Heart left ventricle (tissue), 16 donors: ENCODE data around the gene SPNS2. TPM values are rescaled to one million over a fixed set of nuclear protein-coding genes. Genes with fewer than 3 reads are reported as not detected.

Source experiments
- ATAC-seq, 4 donors: fragments of 200-7000 bp; cut with Tn5 transposase; one replicate each; pipeline ENCODE4 v1.9.1; 2020 to 2022; ENCODE audit warnings: moderate library complexity in 4 of 4, mild to moderate bottlenecking in 3 of 4, moderate number of reproducible peaks in 1 of 4
- DNase-seq, 5 donors: peaks; one replicate each; pipeline ENCODE4 v3.0.0-alpha.2; 2020
- H3K27ac ChIP-seq, 12 donors: fragments of 200-600 bp; sonication (generic) in 4 of 12; one replicate each; pipeline versions ENCODE4 v1.5.0 to v1.8.0; 2016 to 2022; ENCODE audit warnings: mild to moderate bottlenecking in 2 of 12
- H3K27me3 ChIP-seq, 9 donors: fragments of 200-600 bp; sonication (generic) in 2 of 9; one replicate each; pipeline versions ENCODE4 v1.5.1 to v1.8.0; 2016 to 2022; ENCODE audit warnings: mild to moderate bottlenecking in 3 of 9
- H3K36me3 ChIP-seq, 9 donors: fragments of 200-600 bp; sonication (generic) in 2 of 9; one replicate each; pipeline versions ENCODE4 v1.5.0 to v1.8.0; 2018 to 2022; ENCODE audit warnings: mild to moderate bottlenecking in 2 of 9
- H3K4me1 ChIP-seq, 12 donors: fragments of 200-600 bp; sonication (generic) in 4 of 12; one replicate each; pipeline versions ENCODE4 v1.5.0 to v1.8.0; 2016 to 2022; ENCODE audit warnings: mild to moderate bottlenecking in 3 of 12
- H3K4me3 ChIP-seq, 12 donors: fragments of 200-600 bp; sonication (generic) in 4 of 12; one replicate each; pipeline versions ENCODE4 v1.5.0 to v1.8.0; 2017 to 2022; ENCODE audit warnings: mild to moderate bottlenecking in 9 of 12, moderate library complexity in 4 of 12
- H3K9me3 ChIP-seq, 12 donors: fragments of 200-600 bp; sonication (generic) in 4 of 12; one replicate each; pipeline versions ENCODE4 v1.5.0 to v1.8.0; 2016 to 2022; ENCODE audit warnings: mild to moderate bottlenecking in 1 of 12
- CTCF ChIP-seq, 12 donors: fragments of 200-600 bp; sonication (generic) in 4 of 12; IDR thresholded peaks; one replicate each; pipeline versions ENCODE4 v1.5.0 to v1.8.0; 2018 to 2022; ENCODE audit warnings: antibody characterized with exemption in 12 of 12, mild to moderate bottlenecking in 5 of 12
- POLR2A ChIP-seq, 2 donors: fragments of 450-650 bp; IDR thresholded peaks; one replicate each; pipeline ENCODE4 v1.6.1; 2017; ENCODE audit warnings: antibody characterized with exemption in 2 of 2, mild to moderate bottlenecking in 2 of 2, moderate library complexity in 2 of 2
- WGBS, 4 donors: extraction: QIAGEN DNeasy Blood & Tissue Kit in 2 of 4; methylation state at CpG; one replicate each; pipeline versions ENCODE4 v1.1.5 to v1.1.7; 2013 to 2018; 5-methylcytosine and 5-hydroxymethylcytosine counted together
- intact Hi-C, 10 donors: fragments of 100-400 bp; cut with DNase I; formaldehyde crosslinking; loops; one replicate each; pipeline versions ENCODE4 v1.11.1 to v1.14.2; 2022
- polyA plus RNA-seq, 2 donors: library from polyadenylated mRNA; stranded (reverse); fragments of 200-250 nt; gene quantifications; one replicate each; pipeline ENCODE4 v1.2.3, GENCODE V29; 2013
- total RNA-seq, 9 donors: library from RNA; depleted of rRNA in 2 of 9; stranded (reverse); fragments of >200 nt in 2 of 9; fragmentation: NEBNext Ultra II Directional in 3 of 9; extraction: Animal tissue kit (Norgen Biotek cat#: 25700) in 3 of 9; gene quantifications; one replicate each; pipeline versions ENCODE4 v1.1.0 to v1.2.4, GENCODE V29; 2016 to 2023
- donor health status: ischemic (EF 13 %, LVEDD 7.1; RV severe dilation, severe dysfunction).
- donor health status: healthy with polysubstance abuse.
- donor health status: DM: no; HTN: yes; CAD: no.
- donor health status: DM: no; HTN: no; CAD: no.
- donor health status: ischemic (EF 25% LVEDD 6.9; RV normal size, moderate dysfunction).
- donor health status: ischemic (EF 25% LVEDD 5.7; RV mildly dilated, moderate dysfunction).
- donor health status: healthy.
- donor health status: DM: yes; HTN: yes; CAD: no.
- donor health status: ischemic (EF 35%, LVEDD 5.7; RV mildly dilated, moderate dysfunction).
- donor health status: nonischemic (EF 11% LVEDD 7.7; RV severe dilation, severe dysfunction).
- donor health status: DM: yes; HTN: yes; CAD: no.
- donor health status: PGD.
- donor health status: ischemic (EF 29% LVEDD 5.4; RV normal size, mild dysfunction).
- donor health status: nonischemic (EF 23%, LVEDD 6.1; RV moderate dilation, normal function).

Gene SPNS2
- total and polyA plus RNA-seq, 11 donors = 6.4 to 22.0 (median 13.3) TPM

- Histone ChIP-seq H3K4me1 (peaks cover 0 to 14% (median 0%) of the 10 kb centered on the region in 12 donors), H3K27ac (no peak overlapping the region), H3K36me3 (no peaks in the 10 kb centered on the region), H3K27me3 (no peaks in the 10 kb centered on the region), H3K4me3 (no peak overlapping the region), H3K9me3 (no peaks in the 10 kb centered on the region)
- DNase-seq (no peak), ATAC-seq (no peak)
- intact Hi-C loops = no loop called here
- WGBS, 4 donors = 70 to 78% (median 70%) methylated on average over 7 of the region's 7 CpGs
- no peak for TF ChIP-seq POLR2A (IDR thresholded peaks at IDR 0.05)
- no peak for TF ChIP-seq CTCF (IDR thresholded peaks at IDR 0.05)
Measured at GRCh38 chr17:4467287-4467686, 31.4 kb upstream of the SPNS2 start.

- peak in 4 of 5 donors; percentile 56 to 78 (median 74) for DNase-seq
- WGBS, 4 donors = 64 to 77% (median 70%) methylated on average over 12 of the region's 12 CpGs
- Histone ChIP-seq H3K27ac (peak overlapping the region in 4 of 12 donors; percentile 13 to 63 (median 43)), H3K4me3 (no peak overlapping the region), H3K9me3 (no peaks in the 10 kb centered on the region), H3K36me3 (no peaks in the 10 kb centered on the region), H3K27me3 (no peaks in the 10 kb centered on the region), H3K4me1 (peaks cover 0 to 17% (median 0%) of the 10 kb centered on the region in 12 donors)
- intact Hi-C loops = no loop called here
- ATAC-seq = peak; percentile 80 to 90 (median 85)
- TF ChIP-seq POLR2A (IDR thresholded peaks at IDR 0.05) = no peak
- no peak for TF ChIP-seq CTCF (IDR thresholded peaks at IDR 0.05)
Measured at GRCh38 chr17:4469552-4469951, 29.1 kb upstream of the SPNS2 start.

GRCh38 chr17:4472286-4472685, 26.4 kb upstream of the SPNS2 start:
- Histone ChIP-seq H3K4me1 (peaks cover 0 to 36% (median 9%) of the 10 kb centered on the region in 12 donors), H3K27me3 (no peaks in the 10 kb centered on the region), H3K27ac (no peak overlapping the region), H3K36me3 (no peaks in the 10 kb centered on the region), H3K9me3 (no peaks in the 10 kb centered on the region), H3K4me3 (no peak overlapping the region)
- no peak for TF ChIP-seq POLR2A (IDR thresholded peaks at IDR 0.05)
- no peak for TF ChIP-seq CTCF (IDR thresholded peaks at IDR 0.05)
- DNase-seq (no peak), ATAC-seq (no peak)
- 92 to 100% (median 96%) methylated on average over 3 of the region's 3 CpGs for WGBS, 4 donors
- intact Hi-C loops = no loop called here

- TF ChIP-seq CTCF (IDR thresholded peaks at IDR 0.05) = no peak
- TF ChIP-seq POLR2A (IDR thresholded peaks at IDR 0.05) = no peak
- no peaks in the 10 kb centered on the region for H3K27me3 ChIP-seq
- H3K4me1 ChIP-seq = peaks cover 0 to 34% (median 9%) of the 10 kb centered on the region in 12 donors
- no peak overlapping the region for H3K4me3 ChIP-seq
- intact Hi-C loops = no loop called here
- 42 to 73% (median 69%) methylated on average over 7 to 13 of the region's 13 CpGs for WGBS, 4 donors
- DNase-seq = peak; percentile 74 to 86 (median 79)
- peak; percentile 83 to 93 (median 87) for ATAC-seq
- no peaks in the 10 kb centered on the region for H3K36me3 ChIP-seq
- H3K27ac ChIP-seq = peak overlapping the region in 8 of 12 donors; percentile 23 to 67 (median 43)
- no peaks in the 10 kb centered on the region for H3K9me3 ChIP-seq
Measured at GRCh38 chr17:4474093-4474492, 24.6 kb upstream of the SPNS2 start.
